K562 (cell line): ENCODE results near the gene ADAM20. TPM values are rescaled to one million over a fixed set of nuclear protein-coding genes. Genes with fewer than 3 reads are reported as not detected.

ENCODE experiments used
- ATAC-seq: fragments of 200-7000 bp; cut with Tn5 transposase; 3 replicates; pipeline ENCODE4 v1.9.1; 2020; ENCODE audit warnings: moderate library complexity
- BruUV-seq: library from RNA; stranded (reverse); fragments of 400-500 nt; replicated peaks from 2 replicates; lab custom pipeline; 2021; lab: Mats Ljungman, UMichigan
- CTCF ChIA-PET: fragments of 300-600 bp; formaldehyde crosslinking; extraction: SDS; loops from one replicate; lab custom pipeline; 2021; ENCODE audit warnings: low intra/inter-chr PET ratio; lab: Yijun Ruan, JAX
- POLR2A ChIA-PET: fragments of 300-600, 350-650 bp; sonication (Branson Sonifier 250); formaldehyde crosslinking; extraction: SDS; loops from one replicate; lab custom pipeline; 2021; ENCODE audit warnings: antibody characterized with exemption, inconsistent platforms; lab: Yijun Ruan, JAX
- DNase-seq, 4 experiments: peaks; one replicate each; pipeline versions ENCODE4 v3.0.0 to v3.0.0-alpha.2; 2011 to 2018; ENCODE audit warnings: low spot score in 3 of 4, mixed read lengths in 3 of 4; ENCODE audit errors: extremely low read depth in 1 of 4
- FAIRE-seq: peaks from 2 replicates; lab custom pipeline; 2011; peaks lifted over from hg19 to GRCh38; lab: Jason Lieb, UNC
- H2AFZ ChIP-seq: 2 replicates; pipeline ENCODE4 v1.6.0; 2011; ENCODE audit warnings: low read depth, low read length, control low read depth, inconsistent platforms
- H3K27ac ChIP-seq: fragments of 200-600 bp; 3 replicates; pipeline ENCODE4 v1.8.0; 2011; ENCODE audit warnings: low read depth, mild to moderate bottlenecking, control low read depth, inconsistent platforms, low read length, moderate library complexity, mixed read lengths; ENCODE audit errors: extremely low read depth
- H3K27me3 ChIP-seq, 2 experiments: fragments of 300-600 bp in 1 of 2; 2 replicates in 1 of 2; 3 replicates in 1 of 2; pipeline versions ENCODE4 v1.6.0 to v1.8.0; 2011; ENCODE audit warnings: inconsistent platforms in 2 of 2, low read length in 2 of 2, mild to moderate bottlenecking in 1 of 2, mixed read lengths in 1 of 2, moderate library complexity in 1 of 2; ENCODE audit not compliant: control insufficient read depth in 2 of 2, insufficient read depth in 2 of 2
- H3K36me3 ChIP-seq: fragments of 300-600 bp; 3 replicates; pipeline ENCODE4 v1.8.0; 2011; ENCODE audit warnings: mild to moderate bottlenecking, low read length, inconsistent platforms; ENCODE audit not compliant: control insufficient read depth, insufficient read depth
- H3K4me1 ChIP-seq, 2 experiments: fragments of 200-600 bp in 1 of 2; replicated peaks in 1 of 2; 2 replicates in 1 of 2; 3 replicates in 1 of 2; pipeline versions ENCODE4 v1.5.1 to v1.8.0; 2011; ENCODE audit warnings: inconsistent platforms in 2 of 2, low read length in 2 of 2, mild to moderate bottlenecking in 1 of 2, mixed read lengths in 1 of 2, moderate library complexity in 1 of 2; ENCODE audit not compliant: control insufficient read depth in 2 of 2, insufficient read depth in 2 of 2
- H3K4me2 ChIP-seq: 2 replicates; pipeline ENCODE4 v1.6.1; 2011; ENCODE audit warnings: low read length, control low read depth, inconsistent platforms, mixed read lengths; ENCODE audit not compliant: insufficient read depth
- H3K4me3 ChIP-seq: fragments of 200-600 bp; sonication (generic), shearing (Covaris generic); 2 replicates; pipeline ENCODE4 v1.5.1; 2016; ENCODE audit warnings: control low read depth, inconsistent platforms
- H3K79me2 ChIP-seq: fragments of 200-600 bp; 3 replicates; pipeline ENCODE4 v1.8.0; 2011; ENCODE audit warnings: low read length, inconsistent platforms; ENCODE audit not compliant: control insufficient read depth, insufficient read depth
- H3K9ac ChIP-seq, 2 experiments: 2 replicates each; pipeline versions ENCODE4 v1.6.0 to v1.6.1; 2011; ENCODE audit warnings: low read depth in 2 of 2, low read length in 2 of 2, control low read depth in 1 of 2, inconsistent platforms in 1 of 2, mild to moderate bottlenecking in 1 of 2, mixed read lengths in 1 of 2; ENCODE audit not compliant: insufficient read depth in 1 of 2
- H3K9me1 ChIP-seq: one replicate; pipeline ENCODE4 v1.6.0; 2011; ENCODE audit warnings: inconsistent platforms, mild to moderate bottlenecking, low read length, moderate library complexity; ENCODE audit not compliant: control insufficient read depth, insufficient read depth
- H3K9me3 ChIP-seq: replicated peaks from 2 replicates; pipeline ENCODE4 v1.5.1; 2011; ENCODE audit warnings: low read depth, low read length, inconsistent platforms; ENCODE audit not compliant: control insufficient read depth, insufficient read depth
- H4K20me1 ChIP-seq: replicated peaks from 2 replicates; pipeline ENCODE4 v1.6.1; 2011; ENCODE audit warnings: low read length, inconsistent platforms, mixed read lengths; ENCODE audit not compliant: control insufficient read depth, insufficient read depth
- ARID1B ChIP-seq: fragments of 450-650 bp; IDR thresholded peaks from 2 replicates; pipeline ENCODE4 v1.6.1; 2016; ENCODE audit warnings: antibody characterized with exemption, mild to moderate bottlenecking, inconsistent platforms
- ARNT ChIP-seq, 2 experiments: fragments of 450-650 bp; IDR thresholded peaks; 2 replicates each; pipeline ENCODE4 v1.6.1; 2016; ENCODE audit warnings: mild to moderate bottlenecking in 1 of 2
- ESRRA ChIP-seq: fragments of 450-650 bp; IDR thresholded peaks from 2 replicates; pipeline ENCODE4 v1.6.1; 2014; ENCODE audit warnings: low read depth, mild to moderate bottlenecking, moderate library complexity, borderline replicate concordance
- FOXM1 ChIP-seq, 2 experiments: fragments of 450-650 bp in 1 of 2; sonication (generic) in 1 of 2; formaldehyde crosslinking in 1 of 2; IDR thresholded peaks; 2 replicates each; pipeline versions ENCODE4 v1.6.1 to v1.9.0; 2017 to 2022; ENCODE audit warnings: low read depth in 2 of 2, mild to moderate bottlenecking in 2 of 2, missing genetic modification reagents in 1 of 2, moderate library complexity in 1 of 2
- NR4A1 ChIP-seq, 2 experiments: fragments of 250-450 bp in 1 of 2; fragments of 450-650 bp in 1 of 2; sonication (Bioruptor Pico) in 1 of 2; IDR thresholded peaks; 2 replicates each; pipeline versions ENCODE4 v1.4.0 to v1.6.1; 2016 to 2020; ENCODE audit warnings: mild to moderate bottlenecking in 2 of 2, missing compliant biosample characterization in 1 of 2, missing genetic modification characterization in 1 of 2, moderate library complexity in 1 of 2
- PHTF2 ChIP-seq: fragments of 250-450 bp; sonication (Bioruptor Pico); IDR thresholded peaks from 2 replicates; pipeline ENCODE4 v1.5.0; 2021; ENCODE audit warnings: mild to moderate bottlenecking
- POLR2AphosphoS2 ChIP-seq: IDR thresholded peaks from 2 replicates; pipeline ENCODE4 v1.6.1; 2012; ENCODE audit warnings: low read length, improper control_type of control experiment
- RBM39 ChIP-seq: fragments of 200-400 bp; formaldehyde crosslinking; optimal IDR thresholded peaks from 2 replicates; pipeline ENCODE3; 2018; ENCODE audit warnings: low read depth, low read length
- SP2 ChIP-seq: IDR thresholded peaks from 2 replicates; pipeline ENCODE4 v1.6.1; 2011; ENCODE audit warnings: mild to moderate bottlenecking, low read depth, low read length, moderate library complexity; ENCODE audit not compliant: poor library complexity, severe bottlenecking; ENCODE audit errors: extremely low read depth
- TAF15 ChIP-seq: fragments of 200-400 bp; formaldehyde crosslinking; IDR thresholded peaks from 2 replicates; pipeline ENCODE4 v1.6.1; 2017; ENCODE audit warnings: mild to moderate bottlenecking, low read depth, low read length, moderate library complexity
- TARDBP ChIP-seq: fragments of 450-650 bp; IDR thresholded peaks from 2 replicates; pipeline ENCODE4 v1.6.1; 2016
- TCF3 ChIP-seq: sonication (generic); formaldehyde crosslinking; IDR thresholded peaks from 2 replicates; pipeline ENCODE4 v1.4.0; 2020; ENCODE audit warnings: mild to moderate bottlenecking, missing genetic modification reagents
- ZBTB12 ChIP-seq: fragments of 250-450 bp; sonication (Bioruptor Pico); IDR thresholded peaks from 2 replicates; pipeline ENCODE4 v1.4.0; 2020
- WGBS: fragments of 100-300 bp; shearing (Covaris generic); methylation state at CpG from one replicate; pipeline ENCODE4 v1.1.6; 2016; ENCODE audit warnings: low coverage, mixed read lengths; ENCODE audit not compliant: insufficient coverage; ENCODE audit errors: missing lambda C conversion rate; 5-methylcytosine and 5-hydroxymethylcytosine counted together
- in situ Hi-C: fragments of 300-500 bp; cut with MboI; formaldehyde crosslinking; loops from 4 replicates; pipeline ENCODE4 v1.15.0; 2018; ENCODE audit warnings: inconsistent platforms, mixed read lengths
- intact Hi-C: fragments of 100-400 bp; cut with micrococcal nuclease; formaldehyde crosslinking; loops from 2 replicates; pipeline ENCODE4 v1.14.2; 2022
- polyA plus RNA-seq, 8 experiments: library from polyadenylated mRNA; depleted of rRNA in 4 of 8; stranded (reverse) in 5 of 8; unstranded in 3 of 8; fragments of >200 nt; fragmentation: Nextera tagmentation in 2 of 8; fragmentation: Illumina TruSeq in 1 of 8; extraction: Ambion mirVana in 2 of 8; extraction: Trizol in 1 of 8; gene quantifications; 2 replicates each; pipeline versions ENCODE4 v1.2.1 to v1.2.3, GENCODE V29; 2011 to 2014; ENCODE audit warnings: inconsistent platforms in 1 of 8, missing spikeins in 1 of 8
- total RNA-seq, 7 experiments: library from RNA; depleted of rRNA in 6 of 7; stranded (reverse); fragments of >200 nt in 6 of 7; fragmentation: Illumina TruSeq in 2 of 7; extraction: Trizol in 2 of 7; gene quantifications; 2 replicates each; pipeline versions ENCODE4 v1.2.1 to v1.2.3, GENCODE V29; 2011 to 2021; ENCODE audit warnings: low replicate concordance in 1 of 7

The ADAM20 gene
- total and polyA plus RNA-seq, 9 of the 15 experiments (the other 6 are each of a cell fraction or from before 2014, with no cell fraction given) = 0.03 to 0.15 (median 0.04) TPM; not detected in 5

DNA sequence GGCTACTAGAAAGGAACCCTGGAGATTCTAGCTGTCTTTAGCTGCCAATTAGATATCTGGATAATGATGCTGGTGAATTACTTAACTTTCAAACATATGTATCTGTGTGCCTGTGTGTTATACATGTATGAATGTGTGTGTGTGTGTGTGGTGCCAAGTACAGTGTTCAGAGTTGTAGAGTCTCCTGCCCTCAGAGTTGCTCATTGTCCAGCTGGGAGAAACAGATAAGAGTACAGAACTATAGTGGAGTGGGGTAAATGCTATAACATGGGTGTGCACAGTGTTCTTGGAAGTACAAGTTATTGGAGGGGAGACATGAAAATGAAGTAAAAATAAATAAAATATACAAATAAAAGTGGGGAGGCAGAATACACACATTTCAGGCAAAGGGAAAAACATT lies 23.6 kb upstream of the ADAM20 start:
- POLR2A ChIA-PET = interaction anchor here (0.7 kb wide), 1 partner anchor 12 kb away, joined by 4 read pairs; no protein-coding TSS in a partner anchor
- intact Hi-C loops = no loop called here
- no peak for ATAC-seq

DNA sequence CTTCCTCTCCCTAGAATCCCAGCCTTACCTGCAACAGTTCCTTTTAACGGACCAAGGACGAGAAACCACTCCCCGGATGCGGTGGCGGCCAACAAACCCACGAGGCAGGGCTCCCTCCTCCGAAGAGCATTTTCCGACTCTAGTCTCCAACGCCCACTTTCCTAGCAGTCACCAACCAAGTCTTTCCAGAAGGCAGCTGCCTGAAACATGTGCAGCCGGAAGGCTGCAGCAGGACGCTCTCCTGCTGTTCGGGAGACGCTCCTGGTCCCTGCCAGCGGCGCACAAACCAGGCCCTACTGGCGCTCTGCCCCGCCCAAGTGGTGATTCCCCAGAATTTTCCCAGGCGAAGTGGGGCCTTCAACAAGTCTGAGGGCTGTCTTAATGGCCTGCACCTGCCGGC lies 21.1 kb upstream of the ADAM20 start:
- H3K9me3 ChIP-seq = no peaks in the 10 kb centered on the region
- no peak for DNase-seq
- ATAC-seq = no peak
- no peak for TF ChIP-seq TARDBP
- TF ChIP-seq POLR2AphosphoS2 = no peak
- no peak for TF ChIP-seq FOXM1 (IDR thresholded peaks at IDR 0.05; ENCODE audit: low read depth)
- TF ChIP-seq FOXM1 (CRISPR knock-in tag; IDR thresholded peaks at IDR 0.05; ENCODE audit: low read depth) = no peak
- TF ChIP-seq ARNT (IDR thresholded peaks at IDR 0.05) = no peak
- no peak for TF ChIP-seq NR4A1 (CRISPR knock-in tag; IDR thresholded peaks at IDR 0.05)
- TF ChIP-seq NR4A1 (tag; IDR thresholded peaks at IDR 0.05) = no peak
- TF ChIP-seq PHTF2 = no peak
- TF ChIP-seq SP2 = no peak
- no peak for TF ChIP-seq ZBTB12
- TF ChIP-seq ESRRA = no peak
- no peak for TF ChIP-seq TAF15
- no peak overlapping the region for H3K9ac ChIP-seq
- 48% methylated on average over 18 of the region's 19 CpGs for WGBS
- intact Hi-C loops (no loop called here), in situ Hi-C loops (no loop called here)
- no peaks in the 10 kb centered on the region for H3K36me3 ChIP-seq
- no peak overlapping the region for H2AFZ ChIP-seq
- no peak for FAIRE-seq
- peaks cover 0 to 4% of the 10 kb centered on the region in 2 experiments; a peak in 2 of 5 replicates for H3K4me1 ChIP-seq
- POLR2A ChIA-PET = interaction anchor here (0.6 kb wide), 1 partner anchor 1431 kb away, joined by 3 read pairs; no protein-coding TSS in a partner anchor
- no peaks in the 10 kb centered on the region for H4K20me1 ChIP-seq
- CTCF ChIA-PET = no interaction called here
- no peaks in the 10 kb centered on the region for H3K9me1 ChIP-seq
- H3K79me2 ChIP-seq = no peaks in the 10 kb centered on the region
- H3K27ac ChIP-seq = no peak overlapping the region
- H3K4me2 ChIP-seq = no peak overlapping the region
- no TSS peak for BruUV-seq
- H3K27me3 ChIP-seq = no peaks in the 10 kb centered on the region
- H3K4me3 ChIP-seq = no peak overlapping the region

More for the DNA sequence above, 23.6 kb upstream of the ADAM20 start:
- no peak overlapping the region for H3K4me3 ChIP-seq
- TF ChIP-seq RBM39 (no peak), ARID1B (0 out of 2 replicates have a peak, but pooled peaks have one; percentile 19), TCF3 (CRISPR knock-in tag) (0 out of 2 replicates have a peak, but pooled peaks have one; percentile 7)
- TF ChIP-seq, all 486 proteins: peak for 2
- no peak overlapping the region for H3K4me2 ChIP-seq
- CTCF ChIA-PET = no interaction called here
- no peaks in the 10 kb centered on the region for H3K36me3 ChIP-seq
- in situ Hi-C loops = no loop called here
- no peaks in the 10 kb centered on the region for H3K9me1 ChIP-seq
- no peaks in the 10 kb centered on the region for H3K27me3 ChIP-seq
- FAIRE-seq (no peak), DNase-seq (peak in 2 of 4 experiments; percentile 7)
- BruUV-seq = no TSS peak
- H3K9ac ChIP-seq = no peak overlapping the region
- no peaks in the 10 kb centered on the region for H4K20me1 ChIP-seq
- H3K27ac ChIP-seq = no peak overlapping the region
- H3K4me1 ChIP-seq = peaks cover 0 to 4% of the 10 kb centered on the region in 2 experiments; a peak in 2 of 5 replicates
- no peaks in the 10 kb centered on the region for H3K9me3 ChIP-seq
- no peak overlapping the region for H2AFZ ChIP-seq
- H3K79me2 ChIP-seq = no peaks in the 10 kb centered on the region
